A549 (cell line): Measurements from ENCODE around the gene TCFL5.

ENCODE experiments used
- CHD4 ChIP-seq: fragments of 200-600 bp; sonication (generic); IDR thresholded peaks from 2 replicates; pipeline ENCODE4 v1.6.1; 2016; ENCODE audit warnings: antibody characterized with exemption, mild to moderate bottlenecking, borderline replicate concordance
- HDAC2 ChIP-seq: fragments of 200-600 bp; sonication (generic); IDR thresholded peaks from 2 replicates; pipeline ENCODE4 v1.6.1; 2016
- PBX3 ChIP-seq: IDR thresholded peaks from 2 replicates; pipeline ENCODE4 v1.6.1; 2012
- POLR2A ChIP-seq: IDR thresholded peaks from 2 replicates; pipeline ENCODE4 v1.6.1; 2012; ENCODE audit warnings: mild to moderate bottlenecking, low read length
- SMC3 ChIP-seq: fragments of >200 bp; sonication (Bioruptor Twin); formaldehyde crosslinking; IDR thresholded peaks from 3 replicates; pipeline ENCODE4 v1.6.1; 2018; ENCODE audit warnings: inconsistent platforms

GRCh38 chr20:62822788-62823651, 38.6 kb downstream of the TCFL5 start:
- TF ChIP-seq CHD4 (no peak), HDAC2 (no peak), SMC3 (peak; percentile 57; the same call in 2 of the 3 replicates), PBX3 (no peak), POLR2A (no peak)
